ENCODE results near the gene TLL1.

Gene TLL1

DNA sequence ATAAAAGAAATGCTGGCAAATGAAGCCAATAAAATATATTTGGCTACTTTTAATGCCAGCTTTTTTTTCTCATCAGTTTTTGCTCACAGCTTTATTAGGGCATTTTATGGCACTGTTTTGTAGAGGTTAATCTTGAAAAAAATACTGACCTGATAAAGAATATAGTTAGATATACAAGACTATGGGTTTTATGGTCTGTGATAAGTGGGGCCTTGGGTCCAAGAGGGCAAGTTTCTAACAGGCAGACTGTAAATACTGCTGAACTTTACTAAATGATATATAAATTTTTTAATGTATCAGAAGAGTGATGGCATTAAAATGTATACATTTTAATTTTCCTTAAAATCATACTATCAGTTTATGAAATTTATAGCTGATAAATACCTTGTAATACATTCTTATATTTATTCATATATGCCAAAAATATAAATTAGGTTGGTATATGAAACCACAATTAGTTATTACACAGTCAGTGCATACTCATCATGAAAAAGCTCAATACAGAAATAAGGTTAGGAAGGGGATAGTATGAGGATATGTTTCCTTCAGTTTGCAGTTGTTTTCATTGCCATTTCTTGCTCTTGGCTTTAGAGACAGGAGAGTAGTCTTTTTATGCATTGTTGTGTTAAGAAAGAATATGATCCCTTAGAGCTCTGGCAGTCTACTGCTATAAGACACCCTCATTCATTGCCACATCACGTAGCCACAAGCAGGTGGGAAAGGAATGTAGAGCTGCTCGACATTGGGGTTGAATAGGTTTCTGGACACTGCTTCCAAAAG, 146.6 kb downstream of the TLL1 start:
- H3K27ac ChIP-seq = no peak overlapping the region
- no peak overlapping the region for H3K4me3 ChIP-seq
- TF ChIP-seq EZH2 (IDR thresholded peaks at IDR 0.05) (no peak), FOXP2 (optimal IDR thresholded peaks at IDR 0.05; ENCODE audit: control extremely low read depth, extremely low read length, insufficient read depth) (no peak), POLR2AphosphoS5 (IDR thresholded peaks at IDR 0.05; ENCODE audit: borderline replicate concordance, low read depth, low read length) (no peak)
- H3K9ac ChIP-seq (ENCODE audit: insufficient read length) = no peak overlapping the region
- H3K36me3 ChIP-seq (ENCODE audit: insufficient read depth, low read length) = no peaks in the 10 kb centered on the region
- no peaks in the 10 kb centered on the region for H3K9me3 ChIP-seq (ENCODE audit: low read depth, low read length)
- DNase-seq (ENCODE audit: low read depth, low spot score) = no peak

GRCh38 chr4:166021617-166022016, 148.6 kb downstream of the TLL1 start:
- no peaks in the 10 kb centered on the region for H3K9me3 ChIP-seq (ENCODE audit: low read depth, low read length)
- no peak overlapping the region for H3K4me3 ChIP-seq
- H3K27ac ChIP-seq = no peak overlapping the region
- no peak for DNase-seq (ENCODE audit: low read depth, low spot score)
- TF ChIP-seq EZH2 (IDR thresholded peaks at IDR 0.05) (no peak), POLR2AphosphoS5 (IDR thresholded peaks at IDR 0.05; ENCODE audit: borderline replicate concordance, low read depth, low read length) (no peak), FOXP2 (optimal IDR thresholded peaks at IDR 0.05; ENCODE audit: control extremely low read depth, extremely low read length, insufficient read depth) (no peak)
- H3K9ac ChIP-seq (ENCODE audit: insufficient read length) = no peak overlapping the region
- no peaks in the 10 kb centered on the region for H3K36me3 ChIP-seq (ENCODE audit: insufficient read depth, low read length)

DNA sequence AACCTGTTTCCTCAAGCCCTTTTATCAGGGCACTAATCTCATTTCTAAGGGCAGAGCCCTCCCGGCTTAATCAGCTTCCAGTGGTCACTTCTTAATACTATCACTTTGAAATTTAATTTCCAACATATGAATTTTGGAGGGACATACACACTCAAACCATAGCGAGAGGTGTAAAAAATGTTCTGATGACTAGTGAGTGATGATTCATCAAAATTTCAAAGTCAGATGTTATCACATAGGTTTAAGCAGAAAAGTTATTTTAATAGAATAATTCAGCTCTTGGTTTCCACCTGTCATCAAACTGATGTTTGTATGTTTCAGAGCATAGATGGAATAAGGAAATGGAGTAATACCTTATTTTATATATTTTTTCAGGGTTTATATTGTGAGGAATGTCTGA, 161.9 kb downstream of the TLL1 start:
- Histone ChIP-seq H3K36me3 (ENCODE audit: insufficient read depth, low read length) (no peaks in the 10 kb centered on the region), H3K9me3 (ENCODE audit: low read depth, low read length) (no peaks in the 10 kb centered on the region), H3K9ac (ENCODE audit: insufficient read length) (no peak overlapping the region), H3K4me3 (no peak overlapping the region), H3K27ac (no peak overlapping the region)
- TF ChIP-seq EZH2 (IDR thresholded peaks at IDR 0.05) (no peak), POLR2AphosphoS5 (IDR thresholded peaks at IDR 0.05; ENCODE audit: borderline replicate concordance, low read depth, low read length) (no peak), FOXP2 (optimal IDR thresholded peaks at IDR 0.05; ENCODE audit: control extremely low read depth, extremely low read length, insufficient read depth) (no peak)
- no peak for DNase-seq (ENCODE audit: low read depth, low spot score)

- H3K9ac ChIP-seq (ENCODE audit: insufficient read length) = no peak overlapping the region
- TF ChIP-seq EZH2 (IDR thresholded peaks at IDR 0.05) (no peak), POLR2AphosphoS5 (IDR thresholded peaks at IDR 0.05; ENCODE audit: borderline replicate concordance, low read depth, low read length) (no peak), FOXP2 (optimal IDR thresholded peaks at IDR 0.05; ENCODE audit: control extremely low read depth, extremely low read length, insufficient read depth) (no peak)
- H3K9me3 ChIP-seq (ENCODE audit: low read depth, low read length) = no peaks in the 10 kb centered on the region
- no peak overlapping the region for H3K4me3 ChIP-seq
- no peak overlapping the region for H3K27ac ChIP-seq
- no peaks in the 10 kb centered on the region for H3K36me3 ChIP-seq (ENCODE audit: insufficient read depth, low read length)
- DNase-seq (ENCODE audit: low read depth, low spot score) = no peak
Observed at GRCh38 chr4:166039822-166040221, 166.8 kb downstream of the TLL1 start.

- DNase-seq (ENCODE audit: low read depth, low spot score) = no peak
- TF ChIP-seq FOXP2 (optimal IDR thresholded peaks at IDR 0.05; ENCODE audit: control extremely low read depth, extremely low read length, insufficient read depth) (no peak), EZH2 (IDR thresholded peaks at IDR 0.05) (no peak), POLR2AphosphoS5 (IDR thresholded peaks at IDR 0.05; ENCODE audit: borderline replicate concordance, low read depth, low read length) (no peak)
- H3K9me3 ChIP-seq (ENCODE audit: low read depth, low read length) = no peaks in the 10 kb centered on the region
- no peak overlapping the region for H3K4me3 ChIP-seq
- no peaks in the 10 kb centered on the region for H3K36me3 ChIP-seq (ENCODE audit: insufficient read depth, low read length)
- peak overlapping the region; percentile 39 for H3K9ac ChIP-seq (ENCODE audit: insufficient read length)
- H3K27ac ChIP-seq = no peak overlapping the region
Observed at GRCh38 chr4:166042510-166043055, 169.5 kb downstream of the TLL1 start.

GRCh38 chr4:166043801-166044200, 170.8 kb downstream of the TLL1 start:
- Histone ChIP-seq H3K9ac (ENCODE audit: insufficient read length) (no peak overlapping the region), H3K4me3 (no peak overlapping the region), H3K9me3 (ENCODE audit: low read depth, low read length) (no peaks in the 10 kb centered on the region), H3K36me3 (ENCODE audit: insufficient read depth, low read length) (no peaks in the 10 kb centered on the region), H3K27ac (no peak overlapping the region)
- no peak for DNase-seq (ENCODE audit: low read depth, low spot score)
- TF ChIP-seq EZH2 (IDR thresholded peaks at IDR 0.05) (no peak), POLR2AphosphoS5 (IDR thresholded peaks at IDR 0.05; ENCODE audit: borderline replicate concordance, low read depth, low read length) (no peak), FOXP2 (optimal IDR thresholded peaks at IDR 0.05; ENCODE audit: control extremely low read depth, extremely low read length, insufficient read depth) (no peak)

DNA sequence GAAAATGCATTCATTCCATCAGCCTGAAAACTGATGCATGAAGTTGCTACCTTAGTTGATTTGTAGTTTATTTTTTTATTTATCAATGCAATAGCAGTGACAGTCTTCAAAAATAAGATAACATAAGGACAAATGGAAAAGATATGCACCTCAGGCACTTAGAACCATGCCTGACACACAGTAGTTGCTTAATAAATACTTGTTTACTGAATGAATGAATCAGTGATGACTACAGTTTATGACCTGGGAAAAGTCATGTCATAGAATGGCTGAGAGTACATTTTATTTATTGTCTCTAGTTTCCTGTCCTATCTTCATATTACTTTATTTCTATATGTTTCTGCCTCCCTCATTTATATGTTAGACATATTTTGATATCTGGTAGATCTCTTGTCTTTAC, 171.8 kb downstream of the TLL1 start:
- TF ChIP-seq POLR2AphosphoS5 (IDR thresholded peaks at IDR 0.05; ENCODE audit: borderline replicate concordance, low read depth, low read length) (no peak), EZH2 (IDR thresholded peaks at IDR 0.05) (no peak), FOXP2 (optimal IDR thresholded peaks at IDR 0.05; ENCODE audit: control extremely low read depth, extremely low read length, insufficient read depth) (no peak)
- Histone ChIP-seq H3K9ac (ENCODE audit: insufficient read length) (no peak overlapping the region), H3K4me3 (no peak overlapping the region), H3K36me3 (ENCODE audit: insufficient read depth, low read length) (no peaks in the 10 kb centered on the region), H3K9me3 (ENCODE audit: low read depth, low read length) (no peaks in the 10 kb centered on the region), H3K27ac (no peak overlapping the region)
- no peak for DNase-seq (ENCODE audit: low read depth, low spot score)

- Histone ChIP-seq H3K36me3 (ENCODE audit: insufficient read depth, low read length) (no peaks in the 10 kb centered on the region), H3K9ac (ENCODE audit: insufficient read length) (no peak overlapping the region), H3K27ac (no peak overlapping the region), H3K9me3 (ENCODE audit: low read depth, low read length) (no peaks in the 10 kb centered on the region), H3K4me3 (no peak overlapping the region)
- DNase-seq (ENCODE audit: low read depth, low spot score) = no peak
- TF ChIP-seq EZH2 (IDR thresholded peaks at IDR 0.05) (no peak), FOXP2 (optimal IDR thresholded peaks at IDR 0.05; ENCODE audit: control extremely low read depth, extremely low read length, insufficient read depth) (no peak), POLR2AphosphoS5 (IDR thresholded peaks at IDR 0.05; ENCODE audit: borderline replicate concordance, low read depth, low read length) (no peak)
Observed at GRCh38 chr4:166045457-166045856, 172.4 kb downstream of the TLL1 start.
